DND-41 (cell line): Measurements from ENCODE around the gene UBE3A.

Source experiments
- CTCF ChIP-seq: IDR thresholded peaks from 2 replicates; pipeline ENCODE4 v1.5.1; 2012; ENCODE audit warnings: borderline replicate concordance, low read length, moderate library complexity, mild to moderate bottlenecking; ENCODE audit not compliant: poor library complexity, severe bottlenecking; ENCODE audit errors: extremely low read depth
- EZH2 ChIP-seq: IDR thresholded peaks from 3 replicates; pipeline ENCODE4 v1.6.1; 2012; ENCODE audit warnings: borderline replicate concordance, low read depth, mild to moderate bottlenecking, moderate library complexity, low read length, inconsistent platforms; ENCODE audit not compliant: severe bottlenecking

- no peak for TF ChIP-seq CTCF
- TF ChIP-seq EZH2, result no peak
Observed at GRCh38 chr15:25427861-25428260, 11.0 kb downstream of the UBE3A start.
